OCI-LY1 (cell line): ENCODE measurements around the gene RPP40.

Experiments
- H2AFZ ChIP-seq: fragments of 200-600 bp; sonication (generic), shearing (Covaris generic); 2 replicates; pipeline ENCODE4 v1.6.0; 2014; ENCODE audit warnings: antibody characterized with exemption, mild to moderate bottlenecking, low read length
- H3F3A ChIP-seq: fragments of 200-600 bp; sonication (generic), shearing (Covaris generic); 2 replicates; pipeline ENCODE4 v1.6.0; 2014; ENCODE audit warnings: mild to moderate bottlenecking, antibody characterized with exemption, low read length, moderate library complexity; ENCODE audit not compliant: insufficient read depth
- H3K27ac ChIP-seq: fragments of 200-600 bp; sonication (generic); 2 replicates; pipeline ENCODE4 v1.5.1; 2014; ENCODE audit warnings: low read length, mixed run types, mild to moderate bottlenecking, low read depth; ENCODE audit not compliant: poor library complexity, severe bottlenecking
- H3K27me3 ChIP-seq: fragments of 200-600 bp; sonication (generic); 2 replicates; pipeline ENCODE4 v1.6.0; 2014; ENCODE audit warnings: antibody characterized with exemption, mild to moderate bottlenecking, low read length, moderate library complexity; ENCODE audit not compliant: insufficient read depth
- H3K36me3 ChIP-seq: fragments of 200-600 bp; sonication (generic); 2 replicates; pipeline ENCODE4 v1.6.1; 2014; ENCODE audit warnings: mild to moderate bottlenecking, antibody characterized with exemption, low read length, moderate library complexity, mixed read lengths; ENCODE audit not compliant: insufficient read depth
- H3K4me1 ChIP-seq: fragments of 200-600 bp; sonication (generic); 2 replicates; pipeline ENCODE4 v1.5.1; 2014; ENCODE audit warnings: mild to moderate bottlenecking, low read length, moderate library complexity; ENCODE audit not compliant: insufficient read depth, severe bottlenecking
- H3K4me2 ChIP-seq: fragments of 200-600 bp; sonication (generic), shearing (Covaris generic); 2 replicates; pipeline ENCODE4 v1.6.1; 2014; ENCODE audit warnings: low read length
- H3K4me3 ChIP-seq: fragments of 200-600 bp; sonication (generic); 2 replicates; pipeline ENCODE4 v1.5.1; 2014; ENCODE audit warnings: low read length, low read depth, mild to moderate bottlenecking, mixed read lengths; ENCODE audit not compliant: poor library complexity, severe bottlenecking
- H3K79me2 ChIP-seq: fragments of 200-600 bp; shearing (Covaris generic); 2 replicates; pipeline ENCODE4 v1.6.1; 2016; ENCODE audit warnings: mixed run types, low read length, mixed read lengths; ENCODE audit not compliant: insufficient read depth
- H3K9ac ChIP-seq: fragments of 200-600 bp; sonication (generic), shearing (Covaris generic); 2 replicates; pipeline ENCODE4 v1.6.1; 2014; ENCODE audit warnings: mild to moderate bottlenecking, low read length, mixed read lengths
- H3K9me2 ChIP-seq: fragments of 200-600 bp; sonication (generic), shearing (Covaris generic); 2 replicates; pipeline ENCODE4 v1.6.1; 2014; ENCODE audit warnings: low read depth, mild to moderate bottlenecking, low read length, mixed read lengths
- H3K9me3 ChIP-seq: fragments of 200-600 bp; shearing (Covaris generic); 2 replicates; pipeline ENCODE4 v1.6.1; 2014; ENCODE audit warnings: low read length, mixed read lengths
- H4K20me1 ChIP-seq: fragments of 200-600 bp; sonication (generic), shearing (Covaris generic); 2 replicates; pipeline ENCODE4 v1.6.0; 2016; ENCODE audit warnings: mild to moderate bottlenecking, low read length; ENCODE audit not compliant: insufficient read depth
- CTCF ChIP-seq: fragments of 200-600 bp; sonication (generic), shearing (Covaris generic); IDR thresholded peaks from 2 replicates; pipeline ENCODE4 v1.5.1; 2017; ENCODE audit warnings: mild to moderate bottlenecking, antibody characterized with exemption, low read length, moderate library complexity, mixed read lengths
- EZH2 ChIP-seq: fragments of 200-600 bp; sonication (generic), shearing (Covaris generic); IDR thresholded peaks from 2 replicates; pipeline ENCODE4 v1.8.0; 2017; ENCODE audit warnings: borderline replicate concordance, mixed run types, mild to moderate bottlenecking, antibody characterized with exemption, low read length, moderate library complexity, mixed read lengths

RPP40 gene

GRCh38 chr6:5050009-5050408 is 46.2 kb upstream of the RPP40 start:
- TF ChIP-seq EZH2, result no peak
- no peak for TF ChIP-seq CTCF
- Histone ChIP-seq H3F3A (no peaks in the 10 kb centered on the region), H3K79me2 (no peaks in the 10 kb centered on the region), H3K27me3 (no peaks in the 10 kb centered on the region), H2AFZ (no peak overlapping the region), H3K36me3 (no peaks in the 10 kb centered on the region), H3K4me2 (no peak overlapping the region), H3K4me1 (no peaks in the 10 kb centered on the region), H3K4me3 (no peak overlapping the region), H3K27ac (no peak overlapping the region), H3K9ac (no peak overlapping the region), H3K9me3 (peaks cover 4% of the 10 kb centered on the region), H3K9me2 (no peaks in the 10 kb centered on the region), H4K20me1 (no peaks in the 10 kb centered on the region)

- Histone ChIP-seq H3K9me3 (peaks cover 4% of the 10 kb centered on the region), H3K27ac (no peak overlapping the region)
Measured at GRCh38 chr6:5046430-5046829, 42.6 kb upstream of the RPP40 start.

GRCh38 chr6:5045416-5045815 is 41.6 kb upstream of the RPP40 start:
- Histone ChIP-seq H3K27me3 (0 out of 2 replicates have a peak, but pooled peaks cover 3% of the 10 kb centered on the region), H3F3A (no peaks in the 10 kb centered on the region), H3K9me2 (no peaks in the 10 kb centered on the region), H3K4me1 (no peaks in the 10 kb centered on the region), H3K9me3 (no peaks in the 10 kb centered on the region), H3K4me2 (no peak overlapping the region), H3K36me3 (no peaks in the 10 kb centered on the region), H3K4me3 (no peak overlapping the region), H3K9ac (no peak overlapping the region), H3K27ac (no peak overlapping the region), H2AFZ (no peak overlapping the region), H3K79me2 (no peaks in the 10 kb centered on the region), H4K20me1 (no peaks in the 10 kb centered on the region)
- no peak for TF ChIP-seq EZH2
- TF ChIP-seq CTCF, result no peak

More at GRCh38 chr6:5046430-5046829, 42.6 kb upstream of the RPP40 start:
- Histone ChIP-seq H3K4me1 (no peaks in the 10 kb centered on the region), H3K4me3 (no peak overlapping the region), H3K4me2 (no peak overlapping the region), H4K20me1 (no peaks in the 10 kb centered on the region), H3K9me2 (no peaks in the 10 kb centered on the region), H3K27me3 (0 out of 2 replicates have a peak, but pooled peaks cover 3% of the 10 kb centered on the region), H3F3A (no peaks in the 10 kb centered on the region), H3K9ac (no peak overlapping the region), H3K36me3 (no peaks in the 10 kb centered on the region), H2AFZ (no peak overlapping the region), H3K79me2 (no peaks in the 10 kb centered on the region)
- TF ChIP-seq EZH2, result no peak

- Histone ChIP-seq H3K4me2 (no peak overlapping the region), H3K4me1 (no peaks in the 10 kb centered on the region), H3K79me2 (no peaks in the 10 kb centered on the region), H3K4me3 (no peak overlapping the region), H3K9me2 (no peaks in the 10 kb centered on the region), H3K9ac (no peak overlapping the region), H2AFZ (no peak overlapping the region), H3F3A (no peaks in the 10 kb centered on the region), H3K36me3 (no peaks in the 10 kb centered on the region), H3K27me3 (0 out of 2 replicates have a peak, but pooled peaks cover 3% of the 10 kb centered on the region), H4K20me1 (no peaks in the 10 kb centered on the region), H3K27ac (no peak overlapping the region), H3K9me3 (no peaks in the 10 kb centered on the region)
- TF ChIP-seq EZH2, result no peak
- TF ChIP-seq CTCF, result no peak
Measured at GRCh38 chr6:5044866-5045265, 41.0 kb upstream of the RPP40 start.
